ENCODE results near the gene PRAMEF5.
"Not testable (repeated sequence)": the region's sequence is repeated elsewhere in the genome, so short reads cannot be mapped to it uniquely, and the experiment has no call there.

PRAMEF5 gene

GRCh38 chr1:13253898-13254297 lies at the start of gene PRAMEF5:
Gene PRAMEF5 (plus strand): TSS chr1:13254198. CDS start chr1:13259269, 5,071 bp downstream.
- DNase-seq: not testable (repeated sequence)

GRCh38 chr1:13208712-13209111 lies 45.3 kb upstream of the PRAMEF5 start:
- not testable (repeated sequence) for DNase-seq

- not testable (repeated sequence) for DNase-seq
These were observed 37.4 kb upstream of the PRAMEF5 start for GRCh38 chr1:13216619-13217018.

- DNase-seq: not testable (repeated sequence)
These were observed 34.8 kb upstream of the PRAMEF5 start for GRCh38 chr1:13219203-13219602.

- not testable (repeated sequence) for DNase-seq
These were observed 31.2 kb upstream of the PRAMEF5 start for GRCh38 chr1:13222788-13223187.

- DNase-seq: no peak
These were observed 29.4 kb upstream of the PRAMEF5 start for GRCh38 chr1:13224480-13225060.

- DNase-seq: not testable (repeated sequence)
These were observed 28.3 kb upstream of the PRAMEF5 start, which contains the start of gene PRAMEF18 for GRCh38 chr1:13225675-13226204. Gene PRAMEF18 (minus strand): TSS chr1:13226154. CDS start chr1:13226106, 48 bp downstream.

- DNase-seq: not testable (repeated sequence)
These were observed 26.5 kb upstream of the PRAMEF5 start for GRCh38 chr1:13227271-13228055.

- peak; percentile 30 for DNase-seq
These were observed 25.6 kb upstream of the PRAMEF5 start for GRCh38 chr1:13228343-13228781.

- DNase-seq: not testable (repeated sequence)
These were observed 23.9 kb upstream of the PRAMEF5 start for GRCh38 chr1:13230096-13230495.

- DNase-seq: not testable (repeated sequence)
These were observed 23.4 kb upstream of the PRAMEF5 start for GRCh38 chr1:13230601-13231000.

- DNase-seq: not testable (repeated sequence)
These were observed 22.8 kb upstream of the PRAMEF5 start for GRCh38 chr1:13231061-13231750.

- DNase-seq: not testable (repeated sequence)
These were observed 21.9 kb upstream of the PRAMEF5 start for GRCh38 chr1:13232056-13232455.

- not testable (repeated sequence) for DNase-seq
These were observed 19.9 kb upstream of the PRAMEF5 start for GRCh38 chr1:13234057-13234456.

- DNase-seq: not testable (repeated sequence)
These were observed 16.4 kb upstream of the PRAMEF5 start for GRCh38 chr1:13237572-13237971.

GRCh38 chr1:13239633-13240032 lies 14.4 kb upstream of the PRAMEF5 start:
- DNase-seq: not testable (repeated sequence)

GRCh38 chr1:13243536-13244263 lies 10.3 kb upstream of the PRAMEF5 start:
- not testable (repeated sequence) for DNase-seq

- not testable (repeated sequence) for DNase-seq
These were observed 8.0 kb upstream of the PRAMEF5 start for GRCh38 chr1:13245841-13246553.

GRCh38 chr1:13246554-13246871 lies 7.5 kb upstream of the PRAMEF5 start:
- DNase-seq: not testable (repeated sequence)

GRCh38 chr1:13247122-13247521 lies 6.9 kb upstream of the PRAMEF5 start:
- DNase-seq: not testable (repeated sequence)

- not testable (repeated sequence) for DNase-seq
These were observed 11.1 kb downstream of the PRAMEF5 start for GRCh38 chr1:13265124-13265523.

GRCh38 chr1:13277016-13277415 lies 23.0 kb downstream of the PRAMEF5 start:
- not testable (repeated sequence) for DNase-seq

All from activated naive CD4-positive, alpha-beta T cell treated with Interleukin-2 at 50 U/mL for 16 hours (primary cell).